ENCODE measurements around the gene ITGAE.
A peak's percentile ranks its signal among the peaks of the same experiment; 100 is the strongest.

Gene ITGAE

GRCh38 chr17:3818786-3819185 is 17.8 kb upstream of the ITGAE start:
- DNase-seq (ENCODE audit: low read depth): no peak

DNA sequence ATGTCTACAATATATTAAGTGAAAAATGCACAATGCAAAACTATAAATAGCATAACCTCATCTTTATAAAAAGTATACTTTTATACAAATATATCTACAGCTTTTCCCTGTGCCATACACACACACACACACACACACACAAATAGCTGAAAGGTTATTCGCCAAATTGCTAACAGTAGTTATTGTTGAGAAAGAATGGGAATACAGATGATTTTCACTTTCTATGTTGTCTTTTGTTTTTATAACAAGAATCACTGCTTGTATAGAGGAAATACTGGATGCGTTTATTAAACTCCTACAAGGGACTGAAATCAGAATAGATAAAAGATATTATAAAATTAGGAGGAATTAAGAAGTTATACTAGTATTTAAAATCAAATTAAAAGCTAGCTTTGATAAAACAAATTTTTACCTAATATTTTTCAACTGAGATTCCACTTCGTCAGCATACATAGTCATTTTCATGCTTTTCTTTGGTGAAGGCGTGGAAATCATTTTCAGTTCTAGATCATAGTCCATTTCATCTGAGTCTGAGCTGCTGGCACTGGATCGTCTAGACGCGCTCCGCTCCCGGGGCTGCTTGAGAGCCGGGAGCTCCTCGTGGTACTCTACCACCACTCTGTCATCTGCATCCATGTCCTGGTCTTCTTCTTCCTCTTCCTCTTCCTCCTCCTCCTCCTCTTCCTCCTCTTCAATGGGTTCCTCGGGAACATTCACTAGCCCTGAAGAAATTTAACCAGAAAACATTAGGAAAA is 17.0 kb upstream of the ITGAE start:
- no peak for DNase-seq (ENCODE audit: low read depth)

- DNase-seq (ENCODE audit: low read depth): no peak
Measured at GRCh38 chr17:3815925-3816324, 14.9 kb upstream of the ITGAE start.

DNA sequence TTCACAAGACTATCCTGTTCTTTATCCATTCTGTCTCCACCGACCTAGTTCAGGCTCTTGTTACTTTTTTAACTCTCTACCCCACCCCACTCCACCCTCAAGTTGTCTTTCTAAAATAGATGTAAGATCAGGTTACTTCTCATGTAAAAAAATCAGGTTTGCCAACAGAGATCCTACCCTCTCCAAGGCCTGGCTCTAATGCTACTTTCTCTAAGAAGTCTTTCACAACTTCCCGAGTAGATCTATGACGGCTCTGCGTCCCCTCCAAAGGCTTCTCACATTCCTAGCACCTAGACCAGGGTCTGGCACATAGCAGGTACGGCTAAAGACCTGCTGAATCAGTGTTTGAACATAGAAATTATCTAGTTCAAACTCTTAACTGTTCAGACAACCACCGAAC is 14.1 kb upstream of the ITGAE start:
- DNase-seq (ENCODE audit: low read depth): no peak

GRCh38 chr17:3814361-3814760 is 13.4 kb upstream of the ITGAE start:
- no peak for DNase-seq (ENCODE audit: low read depth)

DNA sequence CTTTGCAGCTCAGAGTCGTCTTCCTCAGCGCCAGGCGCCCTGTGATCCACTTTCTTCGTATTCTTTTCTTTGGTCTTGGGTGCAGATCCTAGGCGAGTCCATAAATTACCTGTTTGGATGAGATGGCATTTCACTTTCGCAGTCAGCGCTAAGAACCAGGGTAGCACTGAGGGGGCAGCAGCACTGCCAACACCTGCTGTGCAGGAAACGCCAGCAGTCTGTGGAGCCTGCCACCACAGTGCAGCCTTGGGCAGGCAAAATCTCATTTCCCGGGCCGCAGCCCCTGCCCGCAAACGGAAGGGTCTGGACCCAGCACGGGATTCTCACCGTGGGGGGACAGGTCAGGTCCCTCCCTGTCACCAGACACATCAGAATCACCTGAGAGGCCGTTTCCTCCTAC is 12.2 kb upstream of the ITGAE start:
- DNase-seq (ENCODE audit: low read depth): no peak

DNA sequence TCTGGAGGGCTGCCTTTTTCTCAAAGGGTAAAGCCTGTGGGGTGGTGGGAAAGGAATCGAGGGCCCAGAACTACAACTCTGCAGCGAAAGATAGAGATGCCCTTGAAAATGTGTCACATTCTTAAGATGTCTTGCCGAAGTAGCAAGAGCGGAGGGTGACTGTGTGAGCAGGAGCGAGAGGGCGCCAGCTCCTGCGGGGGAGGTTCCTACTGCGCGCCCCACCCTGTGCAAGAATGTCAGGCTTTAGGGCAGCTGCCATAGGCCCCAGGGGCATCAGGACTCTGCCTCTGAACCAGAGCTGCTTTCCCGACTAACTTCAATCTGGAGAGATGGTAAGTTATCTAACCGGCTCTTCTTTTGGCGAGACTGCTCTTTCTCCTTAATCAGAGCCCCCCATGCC is 11.8 kb upstream of the ITGAE start:
- no peak for DNase-seq (ENCODE audit: low read depth)

- DNase-seq (ENCODE audit: low read depth): no peak
Measured at GRCh38 chr17:3812284-3812683, 11.3 kb upstream of the ITGAE start.

DNA sequence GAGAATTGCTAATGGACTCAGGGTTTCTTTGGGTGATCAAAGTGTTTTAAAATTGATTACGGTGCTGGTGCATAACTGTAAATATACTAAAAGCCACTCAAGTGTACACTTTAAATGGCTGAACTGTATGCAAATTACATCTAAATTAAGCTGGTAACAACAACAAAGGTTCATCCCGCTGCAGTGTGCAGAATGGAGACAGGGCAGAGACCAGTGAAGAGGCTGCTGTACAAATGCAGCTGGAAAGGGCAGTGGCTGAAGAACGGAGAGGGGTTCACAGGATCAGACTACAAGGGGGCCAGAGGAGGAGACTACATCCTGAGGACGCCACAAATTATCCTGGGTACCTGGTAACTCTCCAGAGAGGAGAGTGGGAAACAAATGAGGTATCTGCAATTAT is 9.0 kb upstream of the ITGAE start:
- no peak for DNase-seq (ENCODE audit: low read depth)

- DNase-seq (ENCODE audit: low read depth): no peak
Measured at GRCh38 chr17:3809135-3809534, 8.1 kb upstream of the ITGAE start.

- peak; percentile 69 for DNase-seq (ENCODE audit: low read depth)
Measured at GRCh38 chr17:3808701-3809100, 7.7 kb upstream of the ITGAE start.

DNA sequence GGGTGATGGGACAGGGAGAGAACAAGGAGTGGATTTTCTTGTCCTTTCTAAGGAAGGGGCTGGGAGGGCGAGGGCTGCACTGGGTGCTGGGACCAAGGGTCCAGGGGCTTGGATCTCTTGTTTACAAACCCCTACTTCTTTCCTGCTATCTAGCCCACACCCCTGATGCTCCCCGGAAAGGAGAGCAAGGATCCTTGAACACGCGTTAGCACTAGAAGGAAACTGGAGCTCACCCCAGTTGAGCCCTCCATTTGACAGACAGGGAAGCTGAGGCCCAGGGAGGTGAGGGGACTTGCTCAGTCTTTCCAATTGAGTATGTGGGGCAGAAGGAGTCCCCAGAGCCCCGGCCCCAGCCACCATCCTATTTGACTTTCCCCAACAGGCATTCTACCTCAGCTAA is 4.6 kb upstream of the ITGAE start:
- no peak for DNase-seq (ENCODE audit: low read depth)

DNA sequence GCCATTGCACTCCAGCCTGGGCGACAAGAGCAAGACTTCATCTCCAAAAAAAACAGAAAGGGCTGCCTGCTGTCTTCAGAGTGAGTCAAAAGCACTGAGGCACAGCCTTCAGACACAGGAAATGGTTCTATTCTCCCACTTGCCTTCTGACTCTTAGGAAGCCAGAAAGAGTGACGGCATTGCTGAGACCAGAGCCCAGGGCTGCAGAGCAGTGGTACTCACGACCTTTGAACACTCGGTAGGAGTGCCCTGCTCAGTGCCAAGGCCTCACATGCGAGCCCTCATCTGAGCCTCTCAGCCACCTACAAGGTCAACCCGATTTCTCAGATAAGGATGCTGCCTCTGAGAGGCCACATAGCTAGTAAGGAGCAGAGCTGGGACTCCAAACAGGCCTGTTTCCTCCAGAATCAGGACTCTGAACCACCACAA is 3.5 kb upstream of the ITGAE start:
- DNase-seq (ENCODE audit: low read depth): peak; percentile 32

DNA sequence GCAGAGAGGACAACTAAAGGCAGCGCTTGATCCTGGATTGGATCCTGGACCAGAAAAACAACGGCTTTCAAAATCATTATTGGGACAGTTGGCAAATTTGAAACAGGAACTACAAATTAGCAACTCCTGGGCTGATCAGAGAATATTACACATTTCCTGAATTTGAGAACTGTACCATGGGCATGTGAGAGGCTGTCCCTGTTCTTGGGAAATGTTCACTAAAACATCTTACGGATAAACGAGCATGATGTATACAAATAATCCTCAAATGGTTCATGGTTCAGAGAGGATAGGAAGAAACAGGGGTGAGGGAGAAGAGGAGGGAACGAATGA is 2.3 kb upstream of the ITGAE start:
- no peak for DNase-seq (ENCODE audit: low read depth)

GRCh38 chr17:3802461-3803307 is 1.7 kb upstream of the ITGAE start:
- peak; percentile 97 for DNase-seq (ENCODE audit: low read depth)

- no peak for DNase-seq (ENCODE audit: low read depth)
Measured at GRCh38 chr17:3801792-3802191, 804 bp upstream of the ITGAE start.

GRCh38 chr17:3801347-3801746 is 359 bp upstream of the ITGAE start:
- DNase-seq (ENCODE audit: low read depth): no peak

DNA sequence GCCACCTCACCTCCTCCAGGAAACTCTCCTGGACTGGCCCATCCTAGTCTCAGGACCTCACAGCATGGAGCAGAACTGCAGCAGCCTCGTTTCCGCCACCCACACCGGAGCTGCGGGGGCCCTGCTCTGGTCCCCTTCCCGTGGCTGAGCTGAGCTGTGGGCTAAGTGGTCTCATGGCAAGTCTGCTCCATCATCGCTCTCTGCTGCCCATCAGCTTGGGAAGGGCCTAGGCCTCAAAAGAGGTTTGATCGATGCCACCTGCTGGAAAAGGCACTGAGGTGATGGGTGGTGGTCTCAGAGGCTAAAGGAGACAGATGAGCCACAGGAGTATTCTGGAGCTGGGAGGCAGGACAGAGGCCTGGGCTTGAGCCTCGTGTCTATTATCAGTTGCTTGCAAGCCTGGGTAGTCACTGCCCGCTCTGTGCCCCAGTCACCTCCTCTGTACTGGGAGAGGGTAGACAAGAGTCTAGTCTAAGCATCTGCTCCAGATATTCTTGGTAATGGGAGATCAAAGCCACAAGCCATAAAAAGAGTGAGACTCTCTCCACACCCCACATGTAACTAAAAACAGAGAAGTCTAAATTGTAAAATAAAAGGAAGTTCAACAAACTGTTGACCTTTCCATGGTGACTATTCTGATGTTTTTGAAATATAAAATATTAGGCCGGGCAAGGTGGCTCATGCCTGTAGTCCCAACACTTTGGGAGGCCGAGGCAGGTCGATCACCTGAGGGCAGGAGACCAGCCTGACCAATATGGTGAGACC is 1.6 kb downstream of the ITGAE start:
- no peak for DNase-seq (ENCODE audit: low read depth)

- DNase-seq (ENCODE audit: low read depth): no peak
Measured at GRCh38 chr17:3798273-3799180, 2.5 kb downstream of the ITGAE start.

- no peak for DNase-seq (ENCODE audit: low read depth)
Measured at GRCh38 chr17:3796822-3797170, 4.2 kb downstream of the ITGAE start.

DNA sequence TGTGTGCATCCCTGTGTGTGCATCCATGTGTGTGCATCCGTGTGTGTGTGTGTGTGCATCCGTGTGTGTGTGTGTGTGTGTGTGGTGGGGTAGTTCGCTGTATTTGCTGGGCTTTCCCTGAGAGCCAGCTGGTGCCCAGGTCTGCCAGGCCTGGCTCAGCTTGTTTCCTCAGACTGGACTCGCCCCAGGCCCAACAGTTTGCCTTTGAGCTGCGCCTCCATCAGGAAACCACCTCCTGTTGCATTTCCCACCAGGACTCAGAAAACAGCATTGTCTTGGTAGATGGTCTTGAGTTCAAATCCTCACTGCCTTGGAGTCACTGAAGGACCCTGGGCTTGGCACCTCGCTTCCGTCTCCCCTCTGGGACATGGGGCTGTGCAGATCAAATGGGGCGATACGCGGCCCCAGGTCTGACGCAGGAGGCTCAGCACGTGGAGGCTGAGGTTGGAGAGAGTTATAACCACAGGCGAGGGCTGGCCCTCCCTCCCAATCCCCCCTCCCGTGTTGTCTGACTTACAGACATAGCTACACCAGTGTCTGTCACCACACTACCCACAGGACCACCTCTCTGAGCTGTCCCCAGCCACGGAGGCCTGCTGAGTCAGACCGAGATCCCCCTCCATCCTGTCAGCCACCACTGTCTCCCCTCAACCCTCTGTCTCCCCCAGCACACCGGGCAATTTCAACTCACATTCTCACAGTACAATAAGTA is 4.7 kb downstream of the ITGAE start:
- DNase-seq (ENCODE audit: low read depth): no peak
